Measurements from ENCODE around the gene MARK4. TPM values are rescaled to one million over a fixed set of nuclear protein-coding genes. Genes with fewer than 3 reads are reported as not detected.

Gene MARK4
- total and polyA plus RNA-seq, 2 experiments from 2014 or later: 16.6 to 38.6 TPM

DNA sequence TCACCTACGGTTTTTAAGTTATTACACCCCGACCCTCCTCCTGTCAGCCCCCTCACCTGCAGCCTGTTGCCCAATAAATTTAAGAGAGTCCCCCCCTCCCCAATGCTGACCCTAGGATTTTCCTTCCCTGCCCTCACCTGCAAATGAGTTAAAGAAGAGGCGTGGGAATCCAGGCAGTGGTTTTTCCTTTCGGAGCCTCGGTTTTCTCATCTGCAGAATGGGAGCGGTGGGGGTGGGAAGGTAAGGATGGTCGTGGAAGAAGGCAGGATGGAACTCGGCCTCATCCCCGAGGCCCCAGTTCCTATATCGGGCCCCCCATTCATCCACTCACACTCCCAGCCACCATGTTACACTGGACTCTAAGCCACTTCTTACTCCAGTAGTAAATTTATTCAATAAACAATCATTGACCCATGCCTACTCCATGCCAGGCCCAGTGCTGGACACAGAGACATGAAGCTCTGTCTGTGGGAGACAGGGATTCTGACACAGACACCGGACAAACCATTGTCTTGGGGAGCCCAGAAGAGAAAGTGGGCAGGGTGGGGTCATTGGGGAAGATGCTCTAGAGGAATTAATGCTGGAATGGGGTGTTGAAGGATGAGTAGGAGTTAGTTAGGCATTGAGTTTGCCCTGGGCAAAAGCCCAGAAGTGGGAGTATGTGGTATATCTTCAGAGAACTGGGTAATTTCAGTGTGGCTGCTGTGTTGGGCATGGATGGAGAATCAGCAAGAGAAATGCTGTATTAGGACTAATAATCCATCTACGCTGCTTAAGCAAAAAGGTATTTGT, 52.4 kb downstream of the MARK4 start:
- Mint-ChIP-seq H3K9me3 (peaks cover 4% of the 10 kb centered on the region; the same call in 1 of the 3 replicates), H3K27me3 (ENCODE audit: insufficient read depth, low read depth, poor library complexity) (peaks cover 16% of the 10 kb centered on the region), H3K36me3 (ENCODE audit: low read depth) (peaks cover 9% of the 10 kb centered on the region), H3K4me3 (no peak overlapping the region), H3K4me1 (peaks cover 2% of the 10 kb centered on the region; the same call in 2 of the 3 replicates), H3K27ac (no peak overlapping the region)
- Histone ChIP-seq H2AFZ (no peak overlapping the region), H3K36me3 (ENCODE audit: insufficient read depth) (no peaks in the 10 kb centered on the region), H3F3A (replicated peaks; ENCODE audit: low read depth) (peaks cover 2% of the 10 kb centered on the region; the same call in 1 of the 2 replicates), H3K4me1 (ENCODE audit: insufficient read depth) (no peaks in the 10 kb centered on the region), H3K4me3 (no peak overlapping the region), H3K9me2 (ENCODE audit: insufficient read depth) (no peaks in the 10 kb centered on the region), H3K4me2 (no peak overlapping the region), H3K27ac (ENCODE audit: low read depth) (no peak overlapping the region), H3K79me2 (replicated peaks; ENCODE audit: insufficient read depth) (no peaks in the 10 kb centered on the region), H4K20me1 (replicated peaks; ENCODE audit: insufficient read depth) (no peaks in the 10 kb centered on the region), H3K27me3 (ENCODE audit: insufficient read depth) (peaks cover 23% of the 10 kb centered on the region)
- TF ChIP-seq STAT1 (IDR thresholded peaks at IDR 0.05; ENCODE audit: unreplicated experiment) (no peak), ZNF114 (CRISPR knock-in tag; IDR thresholded peaks at IDR 0.05) (no peak), NANOG (IDR thresholded peaks at IDR 0.05; ENCODE audit: borderline replicate concordance) (no peak), ZNF331 (CRISPR knock-in tag; IDR thresholded peaks at IDR 0.05; ENCODE audit: low read depth) (no peak), ZNF462 (CRISPR knock-in tag; IDR thresholded peaks at IDR 0.05) (no peak), JUNB (IDR thresholded peaks at IDR 0.05; ENCODE audit: unreplicated experiment) (no peak), CREB1 (CRISPR knock-in tag; IDR thresholded peaks at IDR 0.05; ENCODE audit: low read depth) (no peak), EZH2phosphoT487 (IDR thresholded peaks at IDR 0.05; ENCODE audit: unreplicated experiment) (no peak), EZH2 (IDR thresholded peaks at IDR 0.05; ENCODE audit: low read depth, unreplicated experiment) (no peak), ETS1 (IDR thresholded peaks at IDR 0.05) (no peak), CTCF (conservative IDR thresholded peaks at IDR 0.05; ENCODE audit: low read depth in 2 of 2) (no peak), POLR2AphosphoS5 (IDR thresholded peaks at IDR 0.05; ENCODE audit: low read depth) (no peak)
- TF ChIP-seq, protein P1, sequence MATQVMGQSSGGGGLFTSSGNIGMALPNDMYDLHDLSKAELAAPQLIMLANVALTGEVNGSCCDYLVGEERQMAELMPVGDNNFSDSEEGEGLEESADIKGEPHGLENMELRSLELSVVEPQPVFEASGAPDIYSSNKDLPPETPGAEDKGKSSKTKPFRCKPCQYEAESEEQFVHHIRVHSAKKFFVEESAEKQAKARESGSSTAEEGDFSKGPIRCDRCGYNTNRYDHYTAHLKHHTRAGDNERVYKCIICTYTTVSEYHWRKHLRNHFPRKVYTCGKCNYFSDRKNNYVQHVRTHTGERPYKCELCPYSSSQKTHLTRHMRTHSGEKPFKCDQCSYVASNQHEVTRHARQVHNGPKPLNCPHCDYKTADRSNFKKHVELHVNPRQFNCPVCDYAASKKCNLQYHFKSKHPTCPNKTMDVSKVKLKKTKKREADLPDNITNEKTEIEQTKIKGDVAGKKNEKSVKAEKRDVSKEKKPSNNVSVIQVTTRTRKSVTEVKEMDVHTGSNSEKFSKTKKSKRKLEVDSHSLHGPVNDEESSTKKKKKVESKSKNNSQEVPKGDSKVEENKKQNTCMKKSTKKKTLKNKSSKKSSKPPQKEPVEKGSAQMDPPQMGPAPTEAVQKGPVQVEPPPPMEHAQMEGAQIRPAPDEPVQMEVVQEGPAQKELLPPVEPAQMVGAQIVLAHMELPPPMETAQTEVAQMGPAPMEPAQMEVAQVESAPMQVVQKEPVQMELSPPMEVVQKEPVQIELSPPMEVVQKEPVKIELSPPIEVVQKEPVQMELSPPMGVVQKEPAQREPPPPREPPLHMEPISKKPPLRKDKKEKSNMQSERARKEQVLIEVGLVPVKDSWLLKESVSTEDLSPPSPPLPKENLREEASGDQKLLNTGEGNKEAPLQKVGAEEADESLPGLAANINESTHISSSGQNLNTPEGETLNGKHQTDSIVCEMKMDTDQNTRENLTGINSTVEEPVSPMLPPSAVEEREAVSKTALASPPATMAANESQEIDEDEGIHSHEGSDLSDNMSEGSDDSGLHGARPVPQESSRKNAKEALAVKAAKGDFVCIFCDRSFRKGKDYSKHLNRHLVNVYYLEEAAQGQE (IDR thresholded peaks at IDR 0.05; ENCODE audit: unreplicated experiment): no peak
- DNase-seq (ENCODE audit: low spot score): no peak
- ATAC-seq: no peak
